Trophoblast cell (in vitro differentiated cells and primary cell): ENCODE results near the gene POU3F1.

Experiments used
- DNase-seq, 2 donors: peaks; one replicate each; pipeline ENCODE4 v3.0.0-alpha.2; 2016
- H2AFZ ChIP-seq: 2 replicates; pipeline ENCODE4 v1.6.1; 2013; ENCODE audit warnings: low read length, moderate library complexity, mild to moderate bottlenecking; ENCODE audit not compliant: insufficient read depth, poor library complexity
- H2AK5ac ChIP-seq: 2 replicates; pipeline ENCODE4 v1.6.1; 2013; ENCODE audit warnings: mild to moderate bottlenecking, low read length
- H2BK120ac ChIP-seq: 2 replicates; pipeline ENCODE4 v1.6.1; 2013; ENCODE audit warnings: low read length, mild to moderate bottlenecking, moderate library complexity; ENCODE audit not compliant: insufficient read depth, poor library complexity
- H2BK12ac ChIP-seq: 2 replicates; pipeline ENCODE4 v1.6.1; 2013; ENCODE audit warnings: mild to moderate bottlenecking, low read length, moderate library complexity
- H2BK5ac ChIP-seq: 2 replicates; pipeline ENCODE4 v1.6.1; 2013; ENCODE audit warnings: low read length, low read depth, moderate library complexity, mild to moderate bottlenecking; ENCODE audit not compliant: poor library complexity
- H3K14ac ChIP-seq: 2 replicates; pipeline ENCODE4 v1.6.1; 2013; ENCODE audit warnings: mild to moderate bottlenecking, low read length
- H3K18ac ChIP-seq: 2 replicates; pipeline ENCODE4 v1.6.1; 2013; ENCODE audit warnings: mild to moderate bottlenecking, low read length
- H3K23ac ChIP-seq: 2 replicates; pipeline ENCODE4 v1.6.1; 2013; ENCODE audit warnings: low read length
- H3K27ac ChIP-seq: 2 replicates; pipeline ENCODE4 v1.5.1; 2013; ENCODE audit warnings: low read depth, mild to moderate bottlenecking, inconsistent platforms, low read length, moderate library complexity
- H3K27me3 ChIP-seq: 2 replicates; pipeline ENCODE4 v1.6.1; 2013; ENCODE audit warnings: inconsistent platforms, mild to moderate bottlenecking, low read length, moderate library complexity; ENCODE audit not compliant: insufficient read depth
- H3K36me3 ChIP-seq, 2 experiments: 1 replicate in 1 of 2; 2 replicates in 1 of 2; pipeline ENCODE4 v1.6.1; 2013; ENCODE audit warnings: low read length in 2 of 2, mild to moderate bottlenecking in 2 of 2, moderate library complexity in 1 of 2; ENCODE audit not compliant: insufficient read depth in 2 of 2, control insufficient read depth in 1 of 2
- H3K4ac ChIP-seq: 2 replicates; pipeline ENCODE4 v1.6.1; 2013; ENCODE audit warnings: low read depth, mild to moderate bottlenecking, low read length, moderate library complexity
- H3K4me1 ChIP-seq, 2 experiments: 1 replicate in 1 of 2; 2 replicates in 1 of 2; pipeline ENCODE4 v1.6.1; 2013; ENCODE audit warnings: low read length in 2 of 2, mild to moderate bottlenecking in 2 of 2, moderate library complexity in 1 of 2; ENCODE audit not compliant: insufficient read depth in 2 of 2, control insufficient read depth in 1 of 2
- H3K4me2 ChIP-seq: 2 replicates; pipeline ENCODE4 v1.6.1; 2013; ENCODE audit warnings: inconsistent platforms, mild to moderate bottlenecking, low read length, moderate library complexity
- H3K4me3 ChIP-seq: 2 replicates; pipeline ENCODE4 v1.5.1; 2013; ENCODE audit warnings: mild to moderate bottlenecking, low read depth, low read length, inconsistent platforms
- H3K79me1 ChIP-seq: one replicate; pipeline ENCODE4 v1.6.1; 2013; ENCODE audit warnings: low read length
- H3K79me2 ChIP-seq: 2 replicates; pipeline ENCODE4 v1.6.1; 2013; ENCODE audit warnings: low read length, mild to moderate bottlenecking; ENCODE audit not compliant: control insufficient read depth, insufficient read depth, poor library complexity
- H3K9ac ChIP-seq: 2 replicates; pipeline ENCODE4 v1.6.1; 2013; ENCODE audit warnings: mild to moderate bottlenecking, low read length
- H3K9me3 ChIP-seq: 2 replicates; pipeline ENCODE4 v1.6.1; 2013; ENCODE audit warnings: low read depth, mild to moderate bottlenecking, control low read depth, inconsistent platforms, low read length; ENCODE audit not compliant: insufficient read depth
- H4K12ac ChIP-seq: 2 replicates; pipeline ENCODE4 v1.6.1; 2013; ENCODE audit warnings: low read depth, mild to moderate bottlenecking, low read length, moderate library complexity
- H4K8ac ChIP-seq: 2 replicates; pipeline ENCODE4 v1.6.1; 2013; ENCODE audit warnings: low read depth, mild to moderate bottlenecking, low read length, moderate library complexity
- H4K91ac ChIP-seq: one replicate; pipeline ENCODE4 v1.6.1; 2013; ENCODE audit warnings: low read depth, mild to moderate bottlenecking, low read length, moderate library complexity
- WGBS: extraction: QIAGEN DNeasy Blood & Tissue Kit; methylation state at CpG from one replicate; pipeline ENCODE4 v1.1.7; 2013; ENCODE audit warnings: missing lambda C conversion rate; ENCODE audit not compliant: insufficient read length, insufficient coverage; ENCODE audit errors: extremely low coverage; 5-methylcytosine and 5-hydroxymethylcytosine counted together

Gene POU3F1

GRCh38 chr1:38074302-38074677 is 27.7 kb upstream of the POU3F1 start:
- no peak overlapping the region for H3K14ac ChIP-seq
- no peak overlapping the region for H3K18ac ChIP-seq
- H4K8ac ChIP-seq: no peak overlapping the region
- no peak overlapping the region for H3K23ac ChIP-seq
- H2BK12ac ChIP-seq: no peak overlapping the region
- no peaks in the 10 kb centered on the region for H3K79me2 ChIP-seq
- H2BK5ac ChIP-seq: no peak overlapping the region
- H3K4me3 ChIP-seq: no peak overlapping the region
- H3K9me3 ChIP-seq: peaks cover 2% of the 10 kb centered on the region
- H4K91ac ChIP-seq: no peak overlapping the region
- DNase-seq: no peak
- no peak overlapping the region for H3K4me2 ChIP-seq
- no peak overlapping the region for H2AFZ ChIP-seq
- no peak overlapping the region for H3K4ac ChIP-seq
- no peak overlapping the region for H4K12ac ChIP-seq
- WGBS: no CpG with 5 or more reads among the region's 4 CpGs
- H3K36me3 ChIP-seq: no peaks in the 10 kb centered on the region
- peaks cover 0 to 6% of the 10 kb centered on the region in 2 experiments for H3K4me1 ChIP-seq
- no peaks in the 10 kb centered on the region for H3K27me3 ChIP-seq
- H2BK120ac ChIP-seq: no peak overlapping the region
- H3K9ac ChIP-seq: no peak overlapping the region
- H2AK5ac ChIP-seq: no peak overlapping the region
- no peak overlapping the region for H3K27ac ChIP-seq
- no peaks in the 10 kb centered on the region for H3K79me1 ChIP-seq

GRCh38 chr1:38073534-38074301 is 27.1 kb upstream of the POU3F1 start:
- no peak overlapping the region for H3K14ac ChIP-seq
- H4K12ac ChIP-seq: no peak overlapping the region
- H3K36me3 ChIP-seq: no peaks in the 10 kb centered on the region
- H2BK5ac ChIP-seq: no peak overlapping the region
- peaks cover 0 to 6% of the 10 kb centered on the region in 2 experiments for H3K4me1 ChIP-seq
- H3K79me2 ChIP-seq: no peaks in the 10 kb centered on the region
- H3K27me3 ChIP-seq: no peaks in the 10 kb centered on the region
- H2BK12ac ChIP-seq: no peak overlapping the region
- H3K4ac ChIP-seq: no peak overlapping the region
- no peak overlapping the region for H2BK120ac ChIP-seq
- H3K4me2 ChIP-seq: no peak overlapping the region
- no peaks in the 10 kb centered on the region for H3K79me1 ChIP-seq
- H3K23ac ChIP-seq: no peak overlapping the region
- no peak for DNase-seq
- no peak overlapping the region for H3K18ac ChIP-seq
- H4K8ac ChIP-seq: no peak overlapping the region
- H2AFZ ChIP-seq: no peak overlapping the region
- H3K27ac ChIP-seq: no peak overlapping the region
- H4K91ac ChIP-seq: no peak overlapping the region
- no peak overlapping the region for H3K9ac ChIP-seq
- H3K4me3 ChIP-seq: no peak overlapping the region
- H2AK5ac ChIP-seq: no peak overlapping the region
- H3K9me3 ChIP-seq: no peaks in the 10 kb centered on the region
- no CpG with 5 or more reads among the region's 9 CpGs for WGBS

DNA sequence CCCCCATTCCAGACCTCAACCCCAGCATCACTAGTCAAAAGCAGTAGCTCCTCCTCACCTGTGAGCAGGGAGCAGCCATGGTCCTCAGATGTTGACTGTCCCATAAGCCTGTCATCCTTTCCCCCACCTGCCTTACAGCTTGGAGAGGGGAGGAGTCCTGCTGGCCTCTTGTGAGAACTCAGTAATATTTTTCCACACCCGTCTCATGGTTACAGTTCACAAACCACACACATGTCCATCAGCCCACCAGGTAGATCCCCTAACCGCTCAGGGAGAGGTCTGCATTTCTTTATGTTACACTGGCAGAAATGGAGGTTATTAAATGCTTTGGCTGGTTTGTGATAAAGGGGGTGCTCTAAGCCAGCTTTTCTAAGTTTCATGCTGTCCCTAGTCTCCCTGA is 26.3 kb upstream of the POU3F1 start:
- Histone ChIP-seq H3K4ac (no peak overlapping the region), H3K9me3 (no peaks in the 10 kb centered on the region), H3K79me2 (no peaks in the 10 kb centered on the region), H4K91ac (no peak overlapping the region), H3K4me1 (peaks cover 0 to 6% of the 10 kb centered on the region in 2 experiments), H3K4me2 (no peak overlapping the region), H3K36me3 (no peaks in the 10 kb centered on the region), H3K14ac (no peak overlapping the region), H3K27ac (no peak overlapping the region), H2BK120ac (no peak overlapping the region), H3K9ac (no peak overlapping the region), H3K23ac (no peak overlapping the region), H2BK12ac (no peak overlapping the region), H3K79me1 (no peaks in the 10 kb centered on the region), H4K8ac (no peak overlapping the region), H2AFZ (no peak overlapping the region), H2BK5ac (no peak overlapping the region), H3K4me3 (no peak overlapping the region), H3K27me3 (no peaks in the 10 kb centered on the region), H3K18ac (no peak overlapping the region), H2AK5ac (no peak overlapping the region), H4K12ac (no peak overlapping the region)
- WGBS: no CpG with 5 or more reads among the region's 2 CpGs
- no peak for DNase-seq

- Histone ChIP-seq H3K27me3 (no peaks in the 10 kb centered on the region), H2BK12ac (no peak overlapping the region), H3K4me2 (no peak overlapping the region), H3K9me3 (no peaks in the 10 kb centered on the region), H3K4me3 (no peak overlapping the region), H4K8ac (no peak overlapping the region), H2AK5ac (no peak overlapping the region), H3K9ac (no peak overlapping the region), H3K79me1 (no peaks in the 10 kb centered on the region), H3K4ac (no peak overlapping the region), H3K23ac (no peak overlapping the region), H3K4me1 (peaks cover 0 to 6% of the 10 kb centered on the region in 2 experiments), H3K18ac (no peak overlapping the region), H2BK120ac (no peak overlapping the region), H2BK5ac (no peak overlapping the region), H3K36me3 (no peaks in the 10 kb centered on the region), H4K91ac (no peak overlapping the region), H3K14ac (no peak overlapping the region), H3K79me2 (no peaks in the 10 kb centered on the region), H2AFZ (no peak overlapping the region), H4K12ac (no peak overlapping the region), H3K27ac (no peak overlapping the region)
- DNase-seq: peak in 1 of 2 donors; percentile 6
- no CpG with 5 or more reads among the region's 10 CpGs for WGBS
These were observed 25.0 kb upstream of the POU3F1 start for GRCh38 chr1:38071312-38072256.
